ENCODE data around the gene UNKL. TPM values are rescaled to one million over a fixed set of nuclear protein-coding genes. Genes with fewer than 3 reads are reported as not detected.

Gene UNKL
- total RNA-seq, 1 experiment from 2014 or later: 18.8 TPM

GRCh38 chr16:1378087-1378803 is 36.3 kb downstream of the UNKL start:
- TF ChIP-seq, protein P1, sequence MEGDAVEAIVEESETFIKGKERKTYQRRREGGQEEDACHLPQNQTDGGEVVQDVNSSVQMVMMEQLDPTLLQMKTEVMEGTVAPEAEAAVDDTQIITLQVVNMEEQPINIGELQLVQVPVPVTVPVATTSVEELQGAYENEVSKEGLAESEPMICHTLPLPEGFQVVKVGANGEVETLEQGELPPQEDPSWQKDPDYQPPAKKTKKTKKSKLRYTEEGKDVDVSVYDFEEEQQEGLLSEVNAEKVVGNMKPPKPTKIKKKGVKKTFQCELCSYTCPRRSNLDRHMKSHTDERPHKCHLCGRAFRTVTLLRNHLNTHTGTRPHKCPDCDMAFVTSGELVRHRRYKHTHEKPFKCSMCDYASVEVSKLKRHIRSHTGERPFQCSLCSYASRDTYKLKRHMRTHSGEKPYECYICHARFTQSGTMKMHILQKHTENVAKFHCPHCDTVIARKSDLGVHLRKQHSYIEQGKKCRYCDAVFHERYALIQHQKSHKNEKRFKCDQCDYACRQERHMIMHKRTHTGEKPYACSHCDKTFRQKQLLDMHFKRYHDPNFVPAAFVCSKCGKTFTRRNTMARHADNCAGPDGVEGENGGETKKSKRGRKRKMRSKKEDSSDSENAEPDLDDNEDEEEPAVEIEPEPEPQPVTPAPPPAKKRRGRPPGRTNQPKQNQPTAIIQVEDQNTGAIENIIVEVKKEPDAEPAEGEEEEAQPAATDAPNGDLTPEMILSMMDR (conservative IDR thresholded peaks at IDR 0.05; ENCODE audit: low read depth, low read length): no peak
- TF ChIP-seq EZH2 (IDR thresholded peaks at IDR 0.05; ENCODE audit: low read length, unreplicated experiment): no peak
- no peak for TF ChIP-seq EZH2phosphoT487 (IDR thresholded peaks at IDR 0.05; ENCODE audit: borderline replicate concordance, low read length)
- H3K27ac ChIP-seq (ENCODE audit: low read length): peak overlapping the region; percentile 86

DNA sequence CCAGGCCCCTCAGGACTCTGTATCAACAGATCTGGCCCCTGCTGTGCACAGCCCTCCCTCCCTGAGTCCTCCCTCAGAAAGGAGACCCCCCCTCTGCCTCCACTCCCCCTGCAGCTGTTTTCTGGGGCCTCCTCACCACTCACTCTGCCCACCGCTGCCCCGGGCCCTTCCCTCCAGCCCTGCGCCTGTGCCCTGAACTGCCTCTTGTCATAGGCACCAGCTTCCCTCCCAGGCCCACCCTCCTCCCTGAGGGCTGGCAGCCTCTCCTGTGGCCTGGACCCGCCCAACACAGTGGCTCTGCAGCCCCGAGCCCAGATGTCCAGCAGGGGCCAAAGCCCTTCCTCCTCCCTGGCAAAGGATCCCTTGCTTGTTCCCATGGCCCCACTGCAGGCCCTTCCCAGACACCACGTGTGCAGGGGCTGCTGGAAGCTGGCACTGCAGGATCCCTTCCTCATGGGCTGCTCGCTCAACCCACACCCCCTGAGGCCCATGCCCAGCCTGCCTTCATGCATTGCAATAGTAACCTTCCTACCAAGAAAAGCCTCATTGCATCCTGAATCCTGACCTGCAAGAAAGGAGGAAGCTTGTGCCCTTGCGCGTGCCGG is 37.0 kb downstream of the UNKL start:
- peak overlapping the region; percentile 91 for H3K9ac ChIP-seq (ENCODE audit: low read length)
- H2AFZ ChIP-seq (ENCODE audit: low read length): no peak overlapping the region
- intact Hi-C loops (cut with micrococcal nuclease): no loop called here
- ATAC-seq: no peak
- H4K20me1 ChIP-seq (ENCODE audit: low read length): peaks cover 4% of the 10 kb centered on the region; the same call in 1 of the 2 replicates
- BruUV-seq (replicated peaks): no TSS peak
- peak overlapping the region; percentile 87 for H3K4me3 ChIP-seq (ENCODE audit: low read length)
- H3K4me1 ChIP-seq (ENCODE audit: insufficient read depth, low read length): peaks cover 13% of the 10 kb centered on the region
- TF ChIP-seq, protein P1 (conservative IDR thresholded peaks at IDR 0.05; ENCODE audit: low read depth, low read length): no peak
- no peak for TF ChIP-seq EZH2 (IDR thresholded peaks at IDR 0.05; ENCODE audit: low read length, unreplicated experiment)
- no peak for TF ChIP-seq EZH2phosphoT487 (IDR thresholded peaks at IDR 0.05; ENCODE audit: borderline replicate concordance, low read length)
- no peaks in the 10 kb centered on the region for H3F3A ChIP-seq (ENCODE audit: low read length, unreplicated experiment)
- peaks cover 48% of the 10 kb centered on the region for H3K79me2 ChIP-seq (ENCODE audit: low read length)
- H3K9me3 ChIP-seq (ENCODE audit: low read length): no peaks in the 10 kb centered on the region
- no peak overlapping the region for H3K27ac ChIP-seq (ENCODE audit: low read length)
- ChIA-PET CTCF (no interaction called here), POLR2A (ENCODE audit: unreplicated experiment) (no interaction called here)
- no peak for DNase-seq
- H3K27me3 ChIP-seq (ENCODE audit: low read length): no peaks in the 10 kb centered on the region
- no peaks in the 10 kb centered on the region for H3K9me2 ChIP-seq (replicated peaks; ENCODE audit: low read length)
- peak overlapping the region; percentile 97 for H3K4me2 ChIP-seq (ENCODE audit: low read length)
- no peaks in the 10 kb centered on the region for H3K36me3 ChIP-seq (ENCODE audit: low read depth, low read length)

More at GRCh38 chr16:1378087-1378803, 36.3 kb downstream of the UNKL start:
- Histone ChIP-seq H3K27me3 (ENCODE audit: low read length) (no peaks in the 10 kb centered on the region), H3K4me2 (ENCODE audit: low read length) (peak overlapping the region; percentile 97), H3K9ac (ENCODE audit: low read length) (peak overlapping the region; percentile 91), H3K4me3 (ENCODE audit: low read length) (peak overlapping the region; percentile 87), H3K4me1 (ENCODE audit: insufficient read depth, low read length) (peaks cover 13% of the 10 kb centered on the region), H3F3A (ENCODE audit: low read length, unreplicated experiment) (no peaks in the 10 kb centered on the region), H3K79me2 (ENCODE audit: low read length) (peaks cover 48% of the 10 kb centered on the region), H2AFZ (ENCODE audit: low read length) (no peak overlapping the region), H3K36me3 (ENCODE audit: low read depth, low read length) (no peaks in the 10 kb centered on the region), H3K9me3 (ENCODE audit: low read length) (no peaks in the 10 kb centered on the region), H4K20me1 (ENCODE audit: low read length) (peaks cover 4% of the 10 kb centered on the region; the same call in 1 of the 2 replicates), H3K9me2 (replicated peaks; ENCODE audit: low read length) (no peaks in the 10 kb centered on the region)
- intact Hi-C loops (cut with micrococcal nuclease): no loop called here
- BruUV-seq (replicated peaks): TSS peak; percentile 69
- CTCF ChIA-PET: interaction anchor here (0.6 kb wide), 1 partner anchor 24 kb away, joined by 3 read pairs; no protein-coding TSS in a partner anchor
- ATAC-seq (peak; percentile 7; the same call in 1 of the 2 replicates), DNase-seq (peak; percentile 2)
- POLR2A ChIA-PET (ENCODE audit: unreplicated experiment): interaction anchor here (0.9 kb wide), 1 partner anchor 36 kb away, joined by 20 read pairs; no protein-coding TSS in a partner anchor
